Activated CD8-positive, alpha-beta T cell treated with anti-CD3 and anti-CD28 coated beads, Interleukin-2, amount 10 ng/mL, durations not matched to agents 7 days and 5 days (primary cell): ENCODE measurements around the gene CXCL9. TPM values are rescaled to one million over a fixed set of nuclear protein-coding genes. Genes with fewer than 3 reads are reported as not detected.

Experiments used
- ATAC-seq: fragments of 150-1000 bp; cut with Tn5 transposase; one replicate; pipeline ENCODE4 v1.10.0; 2021; ENCODE audit warnings: moderate library complexity
- CTCF ChIA-PET: fragments of 350-600 bp; sonication (Branson Sonifier 250); formaldehyde crosslinking; loops from one replicate; lab custom pipeline; 2021; ENCODE audit warnings: antibody characterized with exemption; lab: Charles Lee
- POLR2A ChIA-PET: fragments of 350-600 bp; sonication (Branson Sonifier 250); formaldehyde crosslinking; loops from one replicate; lab custom pipeline; 2021; ENCODE audit warnings: antibody characterized with exemption; lab: Charles Lee
- DNase-seq: peaks from one replicate; pipeline ENCODE4 v3.0.0-alpha.2; 2020
- H3K27ac Mint-ChIP-seq: one replicate; pipeline ENCODE4 v1.8.0; 2021; ENCODE audit warnings: mild to moderate bottlenecking, mixed read lengths
- H3K27me3 Mint-ChIP-seq: one replicate; pipeline ENCODE4 v1.8.0; 2021; ENCODE audit warnings: low read depth, mixed read lengths
- H3K36me3 Mint-ChIP-seq: one replicate; pipeline ENCODE4 v1.8.0; 2021; ENCODE audit warnings: low read depth, mixed read lengths
- H3K4me1 Mint-ChIP-seq: one replicate; pipeline ENCODE4 v1.8.0; 2021; ENCODE audit warnings: low read depth, mixed read lengths
- H3K4me3 Mint-ChIP-seq: one replicate; pipeline ENCODE4 v1.8.0; 2021; ENCODE audit warnings: mild to moderate bottlenecking, mixed read lengths
- H3K9me3 Mint-ChIP-seq: one replicate; pipeline ENCODE4 v1.8.0; 2022; ENCODE audit warnings: mixed read lengths; ENCODE audit not compliant: insufficient read depth
- total RNA-seq, 2 experiments: library from RNA; stranded (reverse); gene quantifications; one replicate each; pipeline ENCODE4 v1.2.3, GENCODE V29; 2021

Gene CXCL9
- total RNA-seq, 2 experiments from 2014 or later = not detected

- H3K36me3 Mint-ChIP-seq = no peaks in the 10 kb centered on the region
- no peak overlapping the region for H3K4me3 Mint-ChIP-seq
- ChIA-PET CTCF (no interaction called here), POLR2A (no interaction called here)
- no peak overlapping the region for H3K27ac Mint-ChIP-seq
- peaks cover 9% of the 10 kb centered on the region for H3K27me3 Mint-ChIP-seq
- H3K4me1 Mint-ChIP-seq = no peaks in the 10 kb centered on the region
- DNase-seq (no peak), ATAC-seq (no peak)
- no peaks in the 10 kb centered on the region for H3K9me3 Mint-ChIP-seq
Measured at GRCh38 chr4:76035141-76035540, 27.8 kb upstream of the CXCL9 start.

- Mint-ChIP-seq H3K36me3 (no peaks in the 10 kb centered on the region), H3K4me1 (peaks cover 9% of the 10 kb centered on the region), H3K9me3 (no peaks in the 10 kb centered on the region), H3K27me3 (peaks cover 11% of the 10 kb centered on the region), H3K27ac (no peak overlapping the region), H3K4me3 (no peak overlapping the region)
- ChIA-PET POLR2A (no interaction called here), CTCF (interaction anchor here (1.0 kb wide), 1 partner anchor 33 kb away, joined by 4 read pairs; no protein-coding TSS in a partner anchor)
- no peak for ATAC-seq
- DNase-seq = no peak
Measured at GRCh38 chr4:76029300-76029699, 22.0 kb upstream of the CXCL9 start.

GRCh38 chr4:76028350-76028765, 21.0 kb upstream of the CXCL9 start:
- Mint-ChIP-seq H3K27me3 (peaks cover 7% of the 10 kb centered on the region), H3K4me3 (peak overlapping the region; percentile 24), H3K4me1 (peaks cover 15% of the 10 kb centered on the region), H3K9me3 (no peaks in the 10 kb centered on the region), H3K36me3 (no peaks in the 10 kb centered on the region), H3K27ac (no peak overlapping the region)
- ATAC-seq = peak; percentile 36
- POLR2A ChIA-PET = no interaction called here
- CTCF ChIA-PET = no interaction called here
- DNase-seq = no peak

- Mint-ChIP-seq H3K4me3 (no peak overlapping the region), H3K9me3 (no peaks in the 10 kb centered on the region), H3K27ac (no peak overlapping the region), H3K27me3 (peaks cover 8% of the 10 kb centered on the region), H3K36me3 (no peaks in the 10 kb centered on the region), H3K4me1 (peaks cover 15% of the 10 kb centered on the region)
- ChIA-PET CTCF (interaction anchor here (1.2 to 1.3 kb wide), 3 partner anchors 28 to 128 kb away, joined by 3 to 8 read pairs (median 3); no protein-coding TSS in a partner anchor), POLR2A (no interaction called here)
- no peak for DNase-seq
- ATAC-seq = no peak
Measured at GRCh38 chr4:76024065-76024464, 16.8 kb upstream of the CXCL9 start.

GRCh38 chr4:76023389-76023788, 16.1 kb upstream of the CXCL9 start, which contains the start of gene CXCL10:
Gene CXCL10 (minus strand): TSS chr4:76023497. CDS start chr4:76023431, 66 bp downstream.
- ChIA-PET POLR2A (no interaction called here), CTCF (interaction anchor here (0.9 to 1.6 kb wide), 3 partner anchors 28 to 128 kb away, joined by 3 to 6 read pairs (median 3); no protein-coding TSS in a partner anchor)
- Mint-ChIP-seq H3K27me3 (peaks cover 6% of the 10 kb centered on the region), H3K9me3 (no peaks in the 10 kb centered on the region), H3K4me3 (no peak within 1 kb of the TSS), H3K4me1 (peaks cover 11% of the 10 kb centered on the region), H3K36me3 (no peaks in the 10 kb centered on the region), H3K27ac (no peak within 1 kb of the TSS)
- DNase-seq (no peak), ATAC-seq (no peak)

GRCh38 chr4:76022677-76023076, 15.4 kb upstream of the CXCL9 start:
- Mint-ChIP-seq H3K36me3 (no peaks in the 10 kb centered on the region), H3K27me3 (peaks cover 6% of the 10 kb centered on the region), H3K9me3 (no peaks in the 10 kb centered on the region), H3K4me3 (no peak overlapping the region), H3K4me1 (peaks cover 6% of the 10 kb centered on the region), H3K27ac (no peak overlapping the region)
- ATAC-seq (no peak), DNase-seq (no peak)
- CTCF ChIA-PET = interaction anchor here (0.9 to 1.6 kb wide), 2 partner anchors 27 to 127 kb away, joined by 3 to 6 read pairs; no protein-coding TSS in a partner anchor
- POLR2A ChIA-PET = no interaction called here

- DNase-seq = no peak
- Mint-ChIP-seq H3K27me3 (peaks cover 6% of the 10 kb centered on the region), H3K4me1 (peaks cover 6% of the 10 kb centered on the region), H3K4me3 (no peak overlapping the region), H3K36me3 (no peaks in the 10 kb centered on the region), H3K9me3 (no peaks in the 10 kb centered on the region), H3K27ac (no peak overlapping the region)
- POLR2A ChIA-PET = no interaction called here
- CTCF ChIA-PET = interaction anchor here (1.6 kb wide), 1 partner anchor 26 kb away, joined by 6 read pairs; no protein-coding TSS in a partner anchor
- no peak for ATAC-seq
Measured at GRCh38 chr4:76022031-76022430, 14.7 kb upstream of the CXCL9 start.

- no peak for DNase-seq
- no peaks in the 10 kb centered on the region for H3K9me3 Mint-ChIP-seq
- ATAC-seq = no peak
- H3K27ac Mint-ChIP-seq = no peak overlapping the region
- POLR2A ChIA-PET = no interaction called here
- no peaks in the 10 kb centered on the region for H3K36me3 Mint-ChIP-seq
- H3K27me3 Mint-ChIP-seq = peaks cover 7% of the 10 kb centered on the region
- H3K4me1 Mint-ChIP-seq = peaks cover 9% of the 10 kb centered on the region
- H3K4me3 Mint-ChIP-seq = no peak overlapping the region
- CTCF ChIA-PET = no interaction called here
Measured at GRCh38 chr4:76017056-76017686, 9.9 kb upstream of the CXCL9 start.

- CTCF ChIA-PET = no interaction called here
Measured at GRCh38 chr4:76016393-76016792, 9.1 kb upstream of the CXCL9 start.

GRCh38 chr4:76013540-76013939, 6.2 kb upstream of the CXCL9 start:
- ATAC-seq (no peak), DNase-seq (no peak)
- ChIA-PET POLR2A (no interaction called here), CTCF (interaction anchor here (2.8 kb wide), 1 partner anchor 17 kb away, joined by 19 read pairs; no protein-coding TSS in a partner anchor)
- Mint-ChIP-seq H3K4me3 (no peak overlapping the region), H3K27me3 (peaks cover 11% of the 10 kb centered on the region), H3K4me1 (peaks cover 9% of the 10 kb centered on the region), H3K27ac (no peak overlapping the region), H3K36me3 (no peaks in the 10 kb centered on the region), H3K9me3 (no peaks in the 10 kb centered on the region)

More at GRCh38 chr4:76016393-76016792, 9.1 kb upstream of the CXCL9 start:
- Mint-ChIP-seq H3K4me3 (no peak overlapping the region), H3K36me3 (no peaks in the 10 kb centered on the region), H3K4me1 (peaks cover 9% of the 10 kb centered on the region), H3K27ac (no peak overlapping the region), H3K9me3 (no peaks in the 10 kb centered on the region), H3K27me3 (peaks cover 4% of the 10 kb centered on the region)
- DNase-seq (no peak), ATAC-seq (no peak)
- POLR2A ChIA-PET = no interaction called here

- ChIA-PET CTCF (no interaction called here), POLR2A (no interaction called here)
- Mint-ChIP-seq H3K27ac (no peak overlapping the region), H3K4me3 (no peak overlapping the region), H3K9me3 (no peaks in the 10 kb centered on the region), H3K36me3 (no peaks in the 10 kb centered on the region), H3K4me1 (peaks cover 9% of the 10 kb centered on the region), H3K27me3 (peaks cover 17% of the 10 kb centered on the region)
- ATAC-seq (no peak), DNase-seq (no peak)
Measured at GRCh38 chr4:76012388-76012801, 5.1 kb upstream of the CXCL9 start.

GRCh38 chr4:76011700-76012387, 4.5 kb upstream of the CXCL9 start:
- DNase-seq = no peak
- ChIA-PET POLR2A (no interaction called here), CTCF (no interaction called here)
- ATAC-seq = no peak
- H3K9me3 Mint-ChIP-seq = no peaks in the 10 kb centered on the region
- H3K36me3 Mint-ChIP-seq = no peaks in the 10 kb centered on the region
- no peak overlapping the region for H3K27ac Mint-ChIP-seq
- peaks cover 22% of the 10 kb centered on the region for H3K27me3 Mint-ChIP-seq
- H3K4me3 Mint-ChIP-seq = no peak overlapping the region
- peaks cover 9% of the 10 kb centered on the region for H3K4me1 Mint-ChIP-seq
